Stromal cell of bone marrow (primary cell): ENCODE data around the gene SEMA4C.
"Not testable (repeated sequence)": the region's sequence is repeated elsewhere in the genome, so short reads cannot be mapped to it uniquely, and the experiment has no call there.

Experiments
- DNase-seq: peaks from one replicate; pipeline ENCODE4 v3.0.0-alpha.2; 2012; ENCODE audit warnings: low read depth

The SEMA4C gene

DNA sequence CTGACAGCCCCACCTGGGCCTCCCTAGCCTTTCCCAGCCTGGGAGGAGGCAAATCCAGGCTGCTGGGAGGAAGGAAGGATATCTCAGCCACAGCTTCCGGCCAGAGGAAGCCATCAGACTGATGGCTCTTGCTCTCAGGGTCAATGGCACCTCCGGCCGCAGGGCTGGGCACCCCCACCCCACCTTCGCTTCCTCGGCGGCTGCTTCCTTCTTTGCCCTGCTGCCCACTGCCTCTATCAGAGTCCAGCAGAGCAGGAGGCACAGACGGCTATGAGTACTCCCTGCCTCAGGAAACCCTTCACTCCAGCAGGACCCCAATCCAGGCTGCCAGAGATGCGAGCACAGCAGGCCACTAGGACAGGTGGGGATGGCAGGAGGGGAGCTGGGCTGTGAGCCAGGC is 3.3 kb downstream of the SEMA4C start:
- no peak for DNase-seq

DNA sequence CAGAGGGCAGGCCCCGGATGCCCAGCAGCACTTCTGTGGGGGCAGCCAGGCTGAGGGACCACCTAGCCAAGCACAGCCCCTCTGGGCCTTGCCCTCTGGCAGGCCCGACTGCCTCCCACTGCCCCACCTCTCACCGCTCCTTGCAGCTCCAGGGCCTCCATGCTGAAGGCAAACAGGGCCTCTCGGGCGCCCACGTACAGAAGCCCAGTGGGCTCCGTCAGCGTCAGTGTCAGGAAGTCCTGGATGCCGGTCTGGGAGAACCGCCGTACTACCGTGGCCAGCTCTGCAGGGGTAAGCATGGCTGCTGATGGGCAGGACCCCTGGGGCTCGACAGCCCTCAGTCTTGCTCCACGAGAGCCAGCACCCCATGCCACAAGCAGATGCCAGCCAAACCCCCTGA is 3.7 kb downstream of the SEMA4C start:
- DNase-seq = no peak

DNA sequence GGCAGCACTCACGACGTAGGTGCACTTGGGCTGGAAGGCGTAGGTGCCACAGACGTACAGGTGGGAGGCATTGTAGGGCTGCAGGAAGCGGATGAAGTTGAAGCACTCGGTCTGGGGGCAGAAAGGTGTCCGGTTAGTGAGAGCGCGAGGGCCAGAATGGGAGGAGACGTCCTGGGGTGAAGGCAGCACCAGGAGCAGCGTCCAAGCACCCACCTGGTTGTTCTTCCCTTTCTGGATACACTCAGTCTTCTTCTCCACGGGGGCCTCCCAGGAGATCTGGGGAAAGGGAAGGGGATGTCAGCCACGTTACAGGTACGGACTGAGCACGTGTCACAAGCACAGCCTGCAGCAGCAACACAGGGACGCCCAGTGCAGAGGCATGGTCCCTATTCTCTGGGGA is 4.2 kb downstream of the SEMA4C start:
- DNase-seq = no peak

DNA sequence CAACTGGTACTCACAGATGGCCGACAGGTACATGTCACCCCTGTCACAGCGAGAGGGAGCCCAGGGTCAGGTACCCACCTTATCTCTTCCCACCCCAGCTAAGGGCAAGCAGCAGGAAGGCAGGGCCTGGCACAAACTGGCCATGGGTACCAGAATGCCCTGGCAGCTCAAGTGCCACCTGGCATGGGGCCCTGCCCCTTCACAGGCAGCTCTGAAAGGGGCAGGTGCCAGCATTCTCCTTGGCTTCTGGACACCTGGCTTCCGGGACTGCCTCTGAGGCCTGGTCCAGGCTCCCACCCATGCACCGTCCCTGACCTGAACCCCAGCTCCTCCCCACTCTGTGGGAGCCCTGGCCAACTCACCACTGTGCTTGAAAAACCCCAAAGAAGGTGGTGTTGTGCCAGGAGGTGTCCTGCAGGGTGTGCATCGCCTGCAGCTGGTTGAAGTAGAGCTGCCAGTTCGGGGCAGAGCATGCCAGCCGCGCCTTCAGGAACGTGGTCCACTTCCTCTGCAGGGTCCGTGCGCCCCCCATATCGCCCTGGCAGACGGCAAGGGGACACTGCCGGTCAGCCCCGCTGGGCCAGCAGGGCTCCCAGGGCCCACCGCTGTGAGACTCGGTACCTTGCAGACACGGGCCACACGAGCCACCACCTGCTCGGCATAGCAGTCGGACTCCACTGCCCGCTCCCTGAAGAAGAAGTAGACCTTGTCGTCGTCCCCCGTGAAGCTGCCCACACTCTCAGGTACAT is 5.4 kb downstream of the SEMA4C start:
- no peak for DNase-seq

DNA sequence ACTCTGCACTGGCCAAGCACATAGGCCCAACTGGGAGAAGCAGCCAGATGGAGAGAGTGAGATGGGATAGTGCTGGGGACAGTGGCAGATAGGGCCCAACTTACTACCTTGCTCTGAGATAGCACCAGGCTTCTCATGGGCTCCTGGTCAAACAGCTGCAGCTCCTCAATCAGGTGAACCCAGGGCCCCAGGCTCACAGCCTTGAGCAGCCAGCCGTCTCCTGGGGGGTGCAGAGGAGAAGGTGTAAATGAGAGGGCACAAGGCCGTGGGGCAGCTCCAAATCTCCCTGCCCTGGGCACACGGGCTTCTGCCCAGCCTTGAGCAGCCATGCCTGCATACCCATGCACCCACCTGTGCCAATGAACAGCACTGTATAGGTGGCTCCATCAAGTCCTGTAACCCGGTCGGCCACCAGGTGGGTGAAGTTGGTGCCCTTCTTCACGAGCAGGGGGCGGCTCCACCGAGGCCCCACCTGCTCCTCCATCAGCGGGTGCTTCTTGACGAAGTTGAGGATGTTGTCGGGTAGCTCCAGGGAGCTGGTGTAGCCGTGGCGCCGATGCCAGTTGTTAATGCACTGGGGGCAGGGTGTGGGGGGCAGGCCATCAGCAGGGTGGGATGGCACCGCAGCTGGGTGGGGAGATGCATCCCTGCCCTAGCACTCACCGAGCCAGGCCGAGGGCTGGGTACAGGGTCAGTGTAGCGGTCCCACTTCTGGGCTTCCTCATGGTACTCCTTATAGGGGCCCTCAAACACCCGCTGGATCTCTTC is 6.1 kb downstream of the SEMA4C start:
- DNase-seq = no peak

DNA sequence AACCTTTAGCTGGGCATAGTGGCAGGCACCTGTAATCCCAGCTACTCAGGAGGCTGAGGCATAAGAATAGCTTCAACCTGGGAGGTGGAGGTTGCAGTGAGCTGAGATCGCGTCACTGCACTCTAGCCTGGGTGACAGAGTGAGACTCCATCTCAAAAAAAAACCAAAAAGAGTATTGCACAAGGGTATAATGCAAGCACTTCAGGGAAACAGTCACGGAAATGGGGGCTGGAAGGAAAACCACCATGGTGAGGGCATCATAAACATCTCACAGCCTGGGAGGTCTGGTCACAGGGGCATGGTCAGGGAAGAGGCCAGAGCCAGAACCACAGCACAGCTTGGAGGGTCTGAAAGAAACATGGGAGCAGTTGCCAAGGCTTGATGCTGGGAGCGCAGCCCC is 6.8 kb downstream of the SEMA4C start:
- DNase-seq = not testable (repeated sequence)

DNA sequence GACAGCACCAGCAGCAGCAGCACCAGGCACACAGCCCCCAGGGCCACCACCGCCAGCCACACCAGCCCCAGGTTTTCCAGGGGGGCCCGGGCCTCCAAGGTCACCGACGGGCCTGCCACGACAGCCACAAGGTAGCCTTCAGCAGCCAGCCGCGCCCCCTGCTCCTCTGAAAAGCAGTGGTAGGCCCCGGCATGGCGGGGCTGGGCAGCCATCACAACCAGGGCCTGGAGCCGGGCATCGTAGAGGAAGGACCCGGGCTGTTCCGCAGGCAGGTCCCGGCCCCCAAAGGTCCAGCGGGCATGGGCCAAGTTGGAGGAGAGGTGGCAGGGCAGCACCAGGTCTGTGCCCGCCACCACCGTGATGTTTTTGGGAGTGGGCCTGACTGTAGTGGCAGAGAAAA is 8.8 kb downstream of the SEMA4C start:
- no peak for DNase-seq

DNA sequence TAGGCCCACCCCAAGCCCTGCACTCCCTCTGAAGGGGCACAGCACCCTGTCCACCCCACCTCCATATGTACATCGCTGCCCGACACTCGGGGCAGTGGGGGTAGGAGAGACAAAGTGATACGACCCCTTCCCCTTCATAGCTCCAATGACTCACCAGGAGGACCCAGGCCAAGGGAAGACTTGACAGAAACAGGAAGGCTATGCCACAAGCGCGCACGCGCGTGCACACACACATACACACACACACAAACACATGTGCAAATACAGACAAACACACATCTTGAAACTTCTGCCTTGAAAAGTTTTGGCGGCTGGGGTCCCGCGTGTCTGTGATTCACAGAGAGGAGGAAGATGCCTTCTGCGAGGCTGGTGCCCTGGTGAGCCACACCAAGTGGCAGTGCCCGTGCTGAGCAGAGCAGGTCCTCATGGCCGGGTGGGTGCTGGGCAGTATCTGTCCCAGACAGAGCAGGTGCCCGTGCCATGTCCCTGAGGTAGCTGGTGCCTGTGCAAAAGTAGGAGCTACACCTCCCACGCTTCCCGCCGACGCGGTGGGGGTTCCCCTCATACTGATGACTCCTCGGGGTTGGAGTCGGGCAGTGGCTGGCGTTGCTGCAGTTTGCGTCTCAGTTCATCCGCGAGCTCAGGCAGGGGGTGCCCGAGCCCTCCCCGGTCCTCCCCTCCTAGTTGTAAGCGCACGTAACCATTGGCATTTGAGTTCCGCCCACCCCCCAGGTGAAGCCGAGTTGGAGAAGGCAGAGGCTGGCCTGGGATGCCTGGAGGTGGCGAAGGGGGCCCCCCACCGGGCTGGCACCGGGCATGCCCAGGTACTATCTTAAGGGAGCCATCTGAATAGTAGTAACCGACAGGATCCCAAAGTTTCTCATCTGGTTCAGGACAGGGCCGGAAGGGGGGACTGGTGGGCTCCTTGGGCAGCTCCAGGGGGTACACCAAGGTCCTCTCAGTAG is 9.5 kb downstream of the SEMA4C start:
- DNase-seq = no peak

DNA sequence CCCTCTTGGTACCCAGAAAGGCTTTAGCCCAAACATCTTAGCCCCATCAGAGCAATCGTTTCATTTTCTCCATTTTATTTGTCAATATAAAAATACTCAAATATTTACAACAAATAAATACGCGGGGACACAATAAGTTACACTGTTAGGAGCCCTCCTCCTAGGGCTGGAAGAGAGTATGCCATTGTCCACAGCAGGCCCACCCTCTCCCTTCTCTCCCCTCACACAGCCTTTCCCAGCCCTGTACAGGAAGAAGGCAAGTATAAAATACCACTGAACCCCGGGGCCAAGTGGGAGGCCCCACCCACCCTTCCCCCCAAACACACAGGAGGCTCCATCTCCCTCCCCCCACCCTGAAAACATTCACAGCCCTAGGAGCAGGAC is 10.2 kb downstream of the SEMA4C start:
- DNase-seq = no peak

DNA sequence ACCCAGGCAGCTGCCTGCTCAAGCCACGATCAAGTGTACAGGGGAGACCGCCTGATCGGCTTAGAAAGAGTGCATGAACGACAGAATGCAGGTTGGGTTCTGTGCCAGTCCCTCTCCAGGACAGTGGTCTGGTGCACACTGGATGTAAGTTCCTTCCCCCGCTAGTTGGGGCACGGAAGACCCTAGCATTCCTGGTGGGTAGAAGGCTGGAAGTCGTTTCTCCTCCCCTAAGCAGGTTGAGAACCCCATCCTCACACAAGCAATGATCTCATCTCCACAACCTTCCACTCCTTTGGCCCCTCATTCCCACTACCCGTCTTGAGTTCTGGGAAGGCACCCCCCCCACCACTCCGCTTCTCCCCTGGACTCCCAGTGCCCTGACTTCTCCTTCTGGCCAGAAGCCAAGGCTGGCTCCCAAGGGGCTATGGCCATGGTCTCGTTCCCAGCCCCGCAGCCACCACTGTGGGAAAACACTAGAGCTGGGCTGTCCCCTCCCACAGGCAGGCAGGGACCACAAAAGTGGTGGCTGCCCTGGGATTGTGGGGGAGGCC is 10.7 kb downstream of the SEMA4C start:
- DNase-seq = no peak

DNA sequence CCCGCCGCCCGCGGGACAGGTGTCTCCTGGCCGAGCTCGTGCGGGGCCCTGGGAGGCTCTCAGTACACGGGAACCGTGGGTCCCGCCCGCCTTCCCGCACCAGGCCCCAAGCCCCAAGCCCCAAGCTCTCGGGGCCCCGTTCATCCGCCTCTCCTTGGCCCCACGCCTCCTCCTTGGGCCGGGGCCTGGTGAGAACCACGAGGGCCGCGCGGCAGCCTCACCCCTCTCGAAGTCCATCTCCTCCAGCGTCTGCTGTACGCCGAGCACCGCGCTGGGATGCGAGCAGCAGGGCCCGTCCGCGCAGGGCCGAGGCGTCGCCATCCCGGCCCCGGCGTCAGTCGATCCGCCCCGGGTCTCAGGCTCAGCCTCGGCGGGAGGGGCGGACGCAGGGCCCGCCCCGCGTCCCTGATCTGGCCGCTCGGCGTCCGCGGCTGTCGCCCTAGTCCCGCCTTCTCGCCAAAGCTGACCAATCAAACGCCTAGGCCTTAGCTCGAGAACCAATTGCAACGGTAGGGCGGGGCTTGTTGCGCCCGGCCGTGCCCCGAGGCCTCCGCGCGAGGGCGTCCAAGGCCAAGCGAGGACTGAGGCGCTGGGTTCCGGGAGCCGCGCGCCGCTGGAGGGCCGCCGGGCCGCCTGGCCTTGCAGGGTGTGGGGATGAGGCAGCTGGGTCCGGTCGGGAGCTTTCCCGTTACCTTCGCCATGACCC is 12.1 kb downstream of the SEMA4C start, which contains the start of gene ANKRD39:
TSS of gene ANKRD39 (minus strand) at position 350 of the 706 bp plus-strand sequence. CDS start at position 321, 29 bp downstream.
- peak; percentile 95 for DNase-seq

DNA sequence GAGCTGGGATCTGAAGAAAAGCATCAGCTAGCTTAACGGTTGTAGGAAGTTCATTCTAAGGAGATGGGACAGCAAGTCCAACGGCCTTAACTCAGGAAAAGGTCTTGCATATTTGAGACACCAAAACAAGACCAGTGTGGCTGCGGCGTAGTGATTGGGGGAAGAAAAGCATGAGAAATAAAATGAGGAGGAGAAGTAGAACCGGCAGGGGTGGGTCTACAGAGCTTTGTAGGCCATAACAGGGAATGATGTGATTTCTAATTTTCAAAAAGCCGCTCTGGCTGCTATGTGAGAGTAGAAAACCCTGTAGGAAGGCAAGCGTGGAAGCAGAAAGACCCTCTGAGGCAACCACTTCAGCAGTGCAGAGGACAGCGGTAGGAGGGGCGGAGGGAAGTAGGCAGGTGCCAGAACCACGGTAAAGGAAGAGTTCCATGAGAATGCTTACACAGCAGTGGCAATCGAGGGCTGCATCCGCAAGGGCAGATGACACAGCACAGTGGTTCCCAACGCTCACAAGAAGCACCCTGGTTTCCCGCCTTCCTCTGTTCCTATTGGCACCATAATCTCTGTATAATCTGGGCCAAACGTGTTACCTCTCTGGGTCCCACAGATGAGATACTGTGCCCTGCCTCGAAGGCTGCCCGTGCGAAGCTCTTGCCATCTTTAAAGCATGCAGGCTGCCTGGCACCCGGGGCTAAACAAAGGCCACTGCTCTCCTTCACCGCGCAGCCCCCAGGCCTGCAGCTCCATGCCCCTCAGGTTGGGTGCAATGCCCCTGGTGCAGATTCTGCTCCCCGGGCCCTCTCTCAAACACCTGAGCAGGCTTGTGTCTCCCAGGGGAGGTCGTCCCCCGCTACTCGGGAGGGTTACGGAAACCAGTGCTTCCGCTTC is 12.9 kb downstream of the SEMA4C start:
- DNase-seq = no peak

DNA sequence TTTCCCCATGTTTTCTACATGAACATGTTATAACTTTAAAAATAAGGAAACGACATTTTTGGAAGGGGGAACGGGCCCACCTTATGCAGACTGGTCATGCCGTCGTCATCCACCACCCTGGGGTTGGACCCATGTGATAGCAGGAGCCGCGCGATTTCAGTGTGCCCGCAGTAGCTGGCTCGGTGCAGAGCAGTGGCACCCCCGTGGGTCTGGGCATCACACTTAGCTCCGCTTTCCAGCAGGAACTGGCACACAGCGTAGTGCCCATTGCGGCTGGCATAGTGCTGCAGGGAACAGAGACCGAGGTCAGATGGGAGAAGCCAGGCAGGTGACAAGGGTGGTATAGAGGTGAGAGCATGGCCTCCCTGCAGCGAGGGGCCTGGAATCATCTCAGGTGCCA is 16.6 kb downstream of the SEMA4C start:
- no peak for DNase-seq

DNA sequence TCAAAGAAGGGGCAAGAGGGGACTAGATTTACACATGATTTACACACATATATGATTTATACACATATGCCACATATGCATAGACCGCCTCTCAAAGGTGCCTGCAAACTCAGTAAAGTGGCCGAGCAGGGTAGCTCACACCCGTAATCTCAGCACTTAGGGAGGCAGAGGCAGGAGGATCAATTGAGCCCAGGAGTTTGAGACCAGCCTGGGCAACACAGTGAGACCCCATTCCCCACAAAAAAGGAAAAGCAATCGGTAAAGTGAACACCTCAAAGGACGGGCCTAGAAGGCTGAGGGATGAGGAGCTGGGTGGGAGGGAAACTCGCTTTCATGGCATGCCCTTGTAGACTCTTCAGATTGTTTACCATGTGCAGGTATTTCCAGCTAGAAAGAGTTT is 17.2 kb downstream of the SEMA4C start:
- DNase-seq = no peak

DNA sequence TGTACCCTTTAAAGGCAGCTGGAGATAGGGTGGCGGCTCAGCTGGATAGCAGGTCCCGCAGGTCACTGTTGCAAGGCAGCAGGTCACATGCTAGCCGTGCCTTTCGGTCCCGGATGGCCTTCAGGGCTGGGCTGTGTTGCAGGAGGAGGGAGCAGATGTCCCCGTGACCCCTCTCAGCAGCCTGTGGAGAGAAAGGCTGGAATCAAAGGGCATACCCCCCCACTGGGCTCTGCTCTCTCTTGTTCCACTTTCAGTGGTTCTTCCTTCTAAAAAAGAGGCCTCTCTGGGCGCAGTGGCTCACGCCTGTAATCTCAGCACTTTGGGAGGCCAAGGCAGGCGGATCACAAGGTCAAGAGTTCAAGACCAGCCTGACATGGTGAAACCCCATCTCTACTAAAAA is 21.6 kb downstream of the SEMA4C start:
- no peak for DNase-seq

DNA sequence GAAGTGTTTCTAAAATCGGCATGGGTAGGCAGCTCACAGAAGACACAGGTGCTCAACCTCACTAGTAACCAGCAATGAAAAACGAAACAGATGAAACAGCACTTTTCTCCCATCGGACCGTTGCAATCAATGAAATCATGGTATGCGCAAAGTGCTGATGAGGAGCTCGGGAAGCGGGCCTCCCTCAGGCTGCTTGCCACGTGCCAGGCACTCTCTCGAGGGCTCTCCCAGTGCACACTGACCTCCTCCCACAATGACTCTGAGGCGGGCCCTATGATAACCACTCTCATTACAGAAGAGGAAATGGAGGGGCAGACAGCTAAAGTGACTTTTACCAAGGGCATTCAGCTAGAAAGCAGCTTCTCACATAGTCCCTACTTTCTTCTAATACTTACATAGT is 22.3 kb downstream of the SEMA4C start:
- no peak for DNase-seq

DNA sequence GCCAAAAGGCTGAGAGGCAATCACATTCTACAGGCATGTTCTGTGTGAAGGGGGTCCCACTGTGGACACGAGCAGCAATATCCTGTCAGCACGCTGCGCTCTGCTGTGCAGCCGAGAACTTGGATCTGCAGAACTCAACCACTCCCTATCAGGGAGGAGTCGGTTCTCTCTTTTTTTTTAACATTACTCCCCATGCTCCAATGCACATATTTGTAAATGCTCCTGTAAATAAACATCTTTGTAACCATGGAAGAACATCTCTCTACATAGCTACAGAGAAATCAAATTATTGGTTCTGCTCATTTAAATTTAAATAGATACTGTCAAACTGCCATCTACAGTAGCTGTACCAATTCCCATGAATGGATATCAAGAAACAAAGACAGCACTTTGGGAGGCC is 23.1 kb downstream of the SEMA4C start:
- DNase-seq = no peak

DNA sequence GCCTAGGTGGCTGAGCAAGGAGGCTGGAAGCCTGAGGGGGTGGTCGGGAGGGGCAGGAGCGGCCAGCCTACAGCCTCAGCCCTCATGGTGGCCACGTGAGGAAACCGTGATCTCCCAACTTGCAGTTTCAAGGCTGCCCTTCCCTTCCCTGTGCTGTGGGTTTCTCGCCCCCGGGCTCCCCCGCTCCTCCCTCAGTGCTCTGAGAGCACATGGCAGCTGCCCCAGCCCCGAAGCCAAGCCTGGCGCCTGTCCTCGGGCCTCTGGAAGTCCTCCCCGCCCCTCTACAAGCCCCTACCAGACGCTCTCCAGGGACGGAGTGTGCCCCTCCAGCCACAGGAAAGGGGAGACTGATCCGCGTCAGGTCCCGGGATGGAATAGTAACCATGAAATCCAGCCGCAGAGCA is 25.5 kb downstream of the SEMA4C start:
- DNase-seq = no peak

DNA sequence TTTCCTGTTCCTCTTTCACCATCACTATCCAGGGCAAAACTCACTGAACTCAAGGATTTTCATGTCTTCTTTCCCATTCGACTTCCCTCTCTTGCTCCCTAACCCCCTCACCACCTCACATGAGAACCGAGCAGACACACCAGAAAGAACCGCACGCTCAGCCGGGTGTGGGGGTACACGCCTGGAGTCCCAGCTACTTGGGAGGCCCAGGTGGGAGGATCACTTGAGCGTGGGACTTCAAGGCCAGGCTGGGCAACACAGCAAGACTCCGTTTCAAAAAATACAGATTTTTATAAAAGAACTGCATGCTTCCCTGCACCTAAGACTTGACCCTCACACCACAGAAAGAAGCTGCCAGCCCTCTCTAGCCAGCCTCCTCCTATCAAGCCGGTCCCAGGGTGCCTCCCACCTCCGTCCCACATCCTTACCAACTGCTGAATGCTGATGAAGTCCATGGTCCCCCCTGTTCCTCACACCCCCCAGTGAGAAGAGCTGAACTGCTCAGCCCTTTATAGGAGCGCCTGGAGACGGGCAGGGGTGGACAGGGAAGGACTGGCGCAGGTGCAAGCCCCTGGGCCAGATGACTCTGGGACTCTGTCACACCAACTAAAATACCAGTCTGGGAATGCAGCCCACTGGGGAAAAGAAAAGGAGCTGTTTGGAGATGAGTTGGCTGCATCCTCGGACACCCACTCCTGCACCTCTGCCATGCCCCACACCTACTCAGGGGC is 26.2 kb downstream of the SEMA4C start, which contains the start of gene ANKRD23:
TSS of gene ANKRD23 (minus strand) at position 484 of the 731 bp plus-strand sequence. CDS start at position 455, 29 bp downstream.
- no peak for DNase-seq

DNA sequence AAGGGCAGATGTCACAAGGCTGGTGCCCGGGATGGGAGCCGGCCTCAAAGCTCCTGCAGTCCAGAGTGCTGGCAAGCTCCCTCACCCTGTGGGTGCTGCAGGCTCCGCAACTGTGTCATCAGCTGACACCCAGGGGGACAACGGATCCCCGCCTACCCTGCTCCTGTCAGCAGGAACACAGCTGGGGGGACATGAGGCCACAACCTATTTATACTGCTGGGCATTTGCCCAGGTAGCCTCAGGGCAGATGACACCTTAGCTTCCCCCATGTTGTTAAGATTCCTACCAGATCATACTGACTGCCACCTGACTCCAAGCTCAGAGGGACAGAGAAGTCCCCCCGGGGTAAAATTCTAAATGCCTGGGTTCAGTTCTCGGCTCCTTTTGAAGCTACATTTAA is 27.3 kb downstream of the SEMA4C start:
- no peak for DNase-seq
